ENCODE measurements around the gene XYLT1.

DNA sequence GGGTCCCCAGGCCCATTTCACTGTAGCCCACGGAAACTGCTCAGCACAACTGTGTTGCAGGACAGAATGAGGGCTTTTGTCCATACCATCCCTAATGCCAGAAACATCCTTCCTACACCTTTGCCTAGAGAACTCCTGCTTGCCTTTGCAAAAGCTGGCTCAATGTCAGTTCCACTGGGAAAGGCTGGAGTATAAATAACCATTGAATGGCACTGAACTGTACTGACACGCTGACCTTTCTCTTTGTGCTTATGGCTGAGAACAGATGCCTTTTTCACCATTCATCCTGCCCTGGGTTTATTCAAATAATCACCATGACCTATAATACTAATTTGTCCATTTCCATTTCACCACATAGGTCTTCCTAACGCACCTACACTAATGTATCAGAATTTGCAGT, 300.3 kb downstream of the XYLT1 start:
- TF ChIP-seq EP300 (IDR thresholded peaks at IDR 0.05; ENCODE audit: borderline replicate concordance in 1 of 2, low read depth in 2 of 2, low read length in 2 of 2) = no peak
- TF ChIP-seq, protein P1, sequence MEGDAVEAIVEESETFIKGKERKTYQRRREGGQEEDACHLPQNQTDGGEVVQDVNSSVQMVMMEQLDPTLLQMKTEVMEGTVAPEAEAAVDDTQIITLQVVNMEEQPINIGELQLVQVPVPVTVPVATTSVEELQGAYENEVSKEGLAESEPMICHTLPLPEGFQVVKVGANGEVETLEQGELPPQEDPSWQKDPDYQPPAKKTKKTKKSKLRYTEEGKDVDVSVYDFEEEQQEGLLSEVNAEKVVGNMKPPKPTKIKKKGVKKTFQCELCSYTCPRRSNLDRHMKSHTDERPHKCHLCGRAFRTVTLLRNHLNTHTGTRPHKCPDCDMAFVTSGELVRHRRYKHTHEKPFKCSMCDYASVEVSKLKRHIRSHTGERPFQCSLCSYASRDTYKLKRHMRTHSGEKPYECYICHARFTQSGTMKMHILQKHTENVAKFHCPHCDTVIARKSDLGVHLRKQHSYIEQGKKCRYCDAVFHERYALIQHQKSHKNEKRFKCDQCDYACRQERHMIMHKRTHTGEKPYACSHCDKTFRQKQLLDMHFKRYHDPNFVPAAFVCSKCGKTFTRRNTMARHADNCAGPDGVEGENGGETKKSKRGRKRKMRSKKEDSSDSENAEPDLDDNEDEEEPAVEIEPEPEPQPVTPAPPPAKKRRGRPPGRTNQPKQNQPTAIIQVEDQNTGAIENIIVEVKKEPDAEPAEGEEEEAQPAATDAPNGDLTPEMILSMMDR (IDR thresholded peaks at IDR 0.05; ENCODE audit: control extremely low read depth in 1 of 3, insufficient read depth in 1 of 3, low read depth in 1 of 3, low read length in 3 of 3) = no peak
- no peak for TF ChIP-seq POLR2A (IDR thresholded peaks at IDR 0.05; ENCODE audit: control extremely low read depth in 1 of 2, low read depth in 2 of 2, low read length in 2 of 2)
- TF ChIP-seq CEBPB (IDR thresholded peaks at IDR 0.05; ENCODE audit: low read depth, low read length) = no peak
- no peak for TF ChIP-seq SP1 (IDR thresholded peaks at IDR 0.05; ENCODE audit: low read depth, low read length)

Measured in H1 (cell line).